Kidney epithelial cell (primary cell): ENCODE results near the gene ZNF76. TPM values are rescaled to one million over a fixed set of nuclear protein-coding genes. Genes with fewer than 3 reads are reported as not detected.

ENCODE experiments used
- DNase-seq: peaks from one replicate; pipeline ENCODE4 v3.0.0-alpha.2; 2010; ENCODE audit warnings: low read depth
- H3K27me3 ChIP-seq: 2 replicates; pipeline ENCODE4 v1.6.0; 2011; ENCODE audit warnings: low read length; ENCODE audit not compliant: control insufficient read depth, insufficient read depth
- H3K36me3 ChIP-seq: 2 replicates; pipeline ENCODE4 v1.5.1; 2011; ENCODE audit warnings: low read length; ENCODE audit not compliant: control insufficient read depth, insufficient read depth
- H3K4me3 ChIP-seq: 2 replicates; pipeline ENCODE4 v1.5.1; 2011; ENCODE audit warnings: low read depth, mild to moderate bottlenecking, control low read depth, low read length
- total RNA-seq: library from RNA; depleted of rRNA; stranded (reverse); fragments of >200 nt; gene quantifications from 2 replicates; pipeline ENCODE4 v1.2.3, GENCODE V29; 2015
- TF ChIP-seq, protein P1 (sequence below): IDR thresholded peaks from 2 replicates; pipeline ENCODE4 v1.5.1; 2011; ENCODE audit warnings: mild to moderate bottlenecking, moderate library complexity, low read length, control low read depth, inconsistent platforms; ENCODE audit not compliant: insufficient read depth, poor library complexity, severe bottlenecking

ZNF76 gene
- total RNA-seq, 1 donor from 2014 or later: 21.2 TPM

DNA sequence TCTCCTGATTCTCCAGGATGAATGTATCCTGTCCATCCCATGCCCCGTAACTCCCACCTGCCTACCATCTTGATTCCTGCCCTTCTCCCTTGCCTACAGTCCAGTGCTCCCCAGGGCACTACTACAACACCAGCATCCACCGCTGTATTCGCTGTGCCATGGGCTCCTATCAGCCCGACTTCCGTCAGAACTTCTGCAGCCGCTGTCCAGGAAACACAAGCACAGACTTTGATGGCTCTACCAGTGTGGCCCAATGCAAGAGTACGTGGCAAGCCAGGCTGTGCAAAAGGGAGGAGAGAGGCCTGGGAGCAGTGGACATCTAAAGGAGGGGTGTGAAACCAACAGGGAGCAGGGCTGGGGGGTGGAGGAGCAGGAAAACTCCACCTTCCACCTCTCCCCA, 15.0 kb upstream of the ZNF76 start:
- Histone ChIP-seq H3K27me3 (no peaks in the 10 kb centered on the region), H3K4me3 (no peak overlapping the region), H3K36me3 (no peaks in the 10 kb centered on the region)
- TF ChIP-seq, protein P1, sequence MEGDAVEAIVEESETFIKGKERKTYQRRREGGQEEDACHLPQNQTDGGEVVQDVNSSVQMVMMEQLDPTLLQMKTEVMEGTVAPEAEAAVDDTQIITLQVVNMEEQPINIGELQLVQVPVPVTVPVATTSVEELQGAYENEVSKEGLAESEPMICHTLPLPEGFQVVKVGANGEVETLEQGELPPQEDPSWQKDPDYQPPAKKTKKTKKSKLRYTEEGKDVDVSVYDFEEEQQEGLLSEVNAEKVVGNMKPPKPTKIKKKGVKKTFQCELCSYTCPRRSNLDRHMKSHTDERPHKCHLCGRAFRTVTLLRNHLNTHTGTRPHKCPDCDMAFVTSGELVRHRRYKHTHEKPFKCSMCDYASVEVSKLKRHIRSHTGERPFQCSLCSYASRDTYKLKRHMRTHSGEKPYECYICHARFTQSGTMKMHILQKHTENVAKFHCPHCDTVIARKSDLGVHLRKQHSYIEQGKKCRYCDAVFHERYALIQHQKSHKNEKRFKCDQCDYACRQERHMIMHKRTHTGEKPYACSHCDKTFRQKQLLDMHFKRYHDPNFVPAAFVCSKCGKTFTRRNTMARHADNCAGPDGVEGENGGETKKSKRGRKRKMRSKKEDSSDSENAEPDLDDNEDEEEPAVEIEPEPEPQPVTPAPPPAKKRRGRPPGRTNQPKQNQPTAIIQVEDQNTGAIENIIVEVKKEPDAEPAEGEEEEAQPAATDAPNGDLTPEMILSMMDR: no peak
- DNase-seq: no peak

DNA sequence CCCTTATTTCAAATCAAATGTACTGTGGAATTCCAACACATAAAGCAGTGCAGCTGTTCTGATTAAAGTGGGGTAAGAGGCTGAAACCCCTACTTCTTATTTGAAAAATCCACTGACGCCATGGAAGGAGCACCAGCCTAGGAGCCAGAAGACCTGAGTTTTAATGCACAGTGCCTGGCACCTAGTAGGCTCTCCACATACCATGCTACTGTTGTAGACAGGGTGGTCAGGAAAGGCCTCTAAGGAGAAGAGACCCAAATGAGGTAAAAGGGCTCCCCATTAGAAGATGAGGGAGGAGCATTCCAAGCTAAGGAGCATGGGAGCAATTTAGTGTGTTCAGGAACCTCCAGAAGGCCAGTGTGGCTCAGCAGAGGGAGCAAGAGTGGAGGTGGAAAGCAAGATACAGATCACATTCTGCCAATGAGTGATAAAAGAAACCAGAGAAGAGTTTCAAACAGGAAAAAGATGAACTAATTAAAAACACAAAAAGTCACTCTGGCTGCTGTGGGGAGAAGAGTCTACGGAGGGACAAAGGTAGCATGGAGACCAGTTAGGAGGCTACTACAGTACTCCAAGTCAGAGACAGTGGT, 11.8 kb upstream of the ZNF76 start:
- TF ChIP-seq, protein P1: no peak
- H3K36me3 ChIP-seq: no peaks in the 10 kb centered on the region
- H3K4me3 ChIP-seq: no peak overlapping the region
- DNase-seq: no peak
- no peaks in the 10 kb centered on the region for H3K27me3 ChIP-seq

DNA sequence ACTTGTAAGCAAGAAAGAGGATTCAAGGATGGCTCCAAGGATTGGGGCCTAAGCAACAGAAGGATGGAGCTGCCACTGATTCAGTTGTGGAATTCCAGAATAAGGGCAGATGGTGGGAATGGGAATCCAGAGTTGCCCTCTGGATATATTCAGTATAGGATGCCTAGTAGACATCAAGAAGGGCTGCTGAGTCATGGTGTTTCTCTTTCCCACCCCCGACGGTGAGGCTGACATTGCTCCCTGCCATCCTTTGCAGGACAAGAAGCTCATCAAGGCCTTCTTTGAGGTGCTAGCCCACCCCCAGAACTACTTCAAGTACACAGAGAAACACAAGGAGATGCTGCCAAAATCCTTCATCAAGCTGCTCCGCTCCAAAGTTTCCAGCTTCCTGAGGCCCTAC, 11.2 kb upstream of the ZNF76 start:
- no peak for DNase-seq
- Histone ChIP-seq H3K4me3 (no peak overlapping the region), H3K36me3 (no peaks in the 10 kb centered on the region), H3K27me3 (no peaks in the 10 kb centered on the region)
- TF ChIP-seq, protein P1: no peak

DNA sequence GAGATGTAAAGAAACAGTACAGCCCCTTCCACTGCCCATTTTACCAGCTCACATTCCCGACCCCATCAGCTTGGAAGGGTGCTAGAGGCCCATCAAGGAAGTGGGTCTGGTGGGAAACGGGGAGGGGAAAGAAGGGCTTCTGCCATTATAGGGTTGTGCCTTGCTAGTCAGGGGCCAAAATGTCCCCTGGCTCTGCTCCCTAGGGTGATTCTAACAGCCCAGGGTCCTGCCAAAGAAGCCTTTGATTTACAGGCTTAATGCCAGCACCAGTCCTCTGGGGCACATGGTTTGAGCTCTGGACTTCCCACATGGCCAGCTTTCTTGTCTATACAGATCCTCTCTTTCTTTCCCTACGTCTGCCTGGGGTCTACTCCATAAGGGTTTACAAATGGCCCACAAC, 10.6 kb upstream of the ZNF76 start:
- Histone ChIP-seq H3K4me3 (no peak overlapping the region), H3K36me3 (no peaks in the 10 kb centered on the region), H3K27me3 (no peaks in the 10 kb centered on the region)
- TF ChIP-seq, protein P1: no peak
- DNase-seq: no peak

DNA sequence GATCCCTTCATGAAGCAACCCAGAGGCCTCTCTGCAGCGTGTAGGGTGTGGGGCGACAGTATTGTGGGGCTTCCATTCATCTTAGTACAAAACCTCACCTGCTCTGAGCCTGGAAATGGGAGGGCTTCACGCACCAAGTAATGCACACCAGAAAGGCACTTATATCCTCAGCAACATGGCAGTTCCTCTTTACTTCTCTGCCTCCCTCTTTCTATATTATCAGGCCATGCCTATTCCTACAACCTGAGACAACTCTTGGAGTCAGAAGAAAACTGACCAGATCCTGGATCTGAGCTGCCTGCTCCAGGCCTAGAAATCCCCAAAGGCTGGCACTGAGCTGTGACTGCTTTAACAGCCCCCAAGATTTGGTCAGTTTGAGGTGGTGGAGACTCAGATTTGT, 7.6 kb upstream of the ZNF76 start:
- Histone ChIP-seq H3K36me3 (no peaks in the 10 kb centered on the region), H3K27me3 (no peaks in the 10 kb centered on the region), H3K4me3 (no peak overlapping the region)
- TF ChIP-seq, protein P1: no peak
- no peak for DNase-seq

DNA sequence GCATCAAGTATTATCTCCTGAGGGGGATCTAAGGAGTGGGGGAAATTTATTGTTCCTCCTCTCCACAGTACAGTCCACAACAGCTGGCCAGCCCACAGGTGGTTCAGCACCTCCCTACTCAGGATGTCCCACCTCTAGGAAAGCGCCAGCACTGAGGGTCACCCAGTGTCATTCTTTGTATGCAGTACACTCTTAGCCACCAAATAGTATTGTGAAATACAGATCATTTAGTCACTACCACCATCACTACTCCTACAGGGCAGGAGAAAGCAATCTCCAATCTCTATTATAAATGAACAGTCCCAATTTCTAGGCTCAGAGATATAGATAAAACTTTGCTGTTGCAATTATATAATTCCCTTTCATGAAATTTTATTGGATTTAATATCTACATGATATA, 6.3 kb upstream of the ZNF76 start:
- Histone ChIP-seq H3K36me3 (no peaks in the 10 kb centered on the region), H3K4me3 (no peak overlapping the region), H3K27me3 (no peaks in the 10 kb centered on the region)
- TF ChIP-seq, protein P1: no peak
- DNase-seq: no peak
